Activated CD4-positive, CD25-positive, alpha-beta regulatory T cell (primary cell): ENCODE measurements around the gene PPARG.
"Not testable (repeated sequence)": the region's sequence is repeated elsewhere in the genome, so short reads cannot be mapped to it uniquely, and the experiment has no call there.

Source experiments
- DNase-seq, 4 experiments: peaks; one replicate each; lab custom pipeline; 2025; lab: John Stamatoyannopoulos, UW

Gene PPARG

DNA sequence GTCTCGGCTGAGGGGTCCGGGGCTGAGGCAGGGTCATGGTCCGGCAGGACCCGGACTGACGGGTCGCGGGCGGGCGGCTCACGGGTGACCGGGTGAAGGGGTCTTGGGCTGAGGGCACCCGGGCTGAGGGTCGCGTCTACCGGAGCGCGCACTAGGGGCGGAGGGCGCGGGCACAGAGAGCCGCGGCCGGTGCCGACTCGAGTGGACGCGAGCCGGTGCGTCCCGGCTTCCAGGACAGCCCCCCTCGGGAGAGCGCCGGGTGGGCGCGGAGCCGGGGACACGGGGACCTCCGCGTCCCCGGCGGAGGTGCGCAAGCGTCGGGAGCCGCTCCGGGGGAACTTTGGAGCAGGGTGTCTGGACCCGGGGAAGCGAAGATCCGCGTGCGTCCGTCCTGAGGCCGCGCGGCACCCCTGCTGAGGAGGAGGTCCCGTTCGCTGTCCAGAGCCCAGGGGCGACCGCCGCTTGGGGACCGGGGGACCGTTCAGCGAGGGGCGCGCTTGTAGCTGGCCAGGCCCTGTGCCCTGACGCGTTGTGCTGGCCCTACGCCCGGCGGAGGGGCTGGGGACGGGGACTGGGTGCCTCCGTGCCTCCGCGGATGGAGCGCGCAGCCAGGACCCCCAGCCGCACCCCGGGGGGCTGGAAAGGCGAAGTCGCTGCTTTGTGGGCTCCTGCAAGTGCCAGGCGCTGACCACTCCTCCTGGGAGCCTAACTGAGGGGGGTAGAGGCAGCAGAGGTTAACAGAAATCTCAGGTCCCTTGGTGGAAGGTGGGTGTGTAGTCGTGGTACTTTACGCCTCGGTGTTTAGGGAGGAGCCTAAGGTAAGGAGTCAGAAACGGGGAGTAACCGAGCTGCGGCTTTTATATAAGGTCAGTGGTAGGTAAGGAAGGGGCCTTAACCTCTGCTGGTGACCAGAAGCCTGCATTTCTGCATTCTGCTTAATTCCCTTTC, at the start of gene PPARG:
Gene PPARG (plus strand): TSS at position 889 of the 948 bp plus-strand sequence. CDS start 90,642 bp downstream, outside the sequence.
- DNase-seq = no peak

DNA sequence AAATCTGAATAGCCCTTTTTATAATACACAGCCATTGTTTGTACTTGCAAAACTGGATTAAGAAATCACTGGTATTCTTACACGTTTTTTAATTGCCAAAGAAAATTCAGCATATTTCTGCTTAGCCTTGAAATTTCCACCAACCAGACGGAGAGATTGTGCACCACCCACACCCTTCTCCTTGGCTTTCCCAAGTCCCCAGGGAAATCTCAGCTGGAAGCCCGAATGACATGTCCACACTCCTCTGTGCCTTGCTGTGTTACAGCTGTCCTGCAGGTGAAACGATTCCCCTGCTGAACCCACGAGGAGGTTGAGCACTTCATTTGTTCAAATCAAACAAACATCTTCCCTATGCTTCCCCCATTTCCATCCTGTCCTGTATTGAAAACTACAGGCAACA, 49.6 kb upstream of the PPARG start:
- no peak for DNase-seq

DNA sequence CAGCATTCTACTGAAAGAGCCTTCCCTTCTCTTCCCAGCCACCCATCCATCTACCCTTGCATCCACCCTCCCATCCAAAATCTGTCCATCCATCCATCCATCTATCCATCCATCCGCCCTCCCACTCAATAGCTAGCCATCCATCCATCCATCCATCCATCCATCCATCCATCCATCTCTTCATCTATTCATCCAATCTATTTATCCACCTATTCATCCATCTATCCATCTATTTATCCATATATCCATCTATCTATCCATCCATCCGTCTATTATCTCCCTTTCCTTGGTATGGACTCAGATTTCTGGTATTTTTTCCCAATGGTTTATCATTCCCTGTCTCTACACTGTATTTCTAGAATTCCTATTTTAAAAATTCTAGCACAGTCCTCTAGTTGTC, 46.1 kb upstream of the PPARG start:
- DNase-seq = no peak

DNA sequence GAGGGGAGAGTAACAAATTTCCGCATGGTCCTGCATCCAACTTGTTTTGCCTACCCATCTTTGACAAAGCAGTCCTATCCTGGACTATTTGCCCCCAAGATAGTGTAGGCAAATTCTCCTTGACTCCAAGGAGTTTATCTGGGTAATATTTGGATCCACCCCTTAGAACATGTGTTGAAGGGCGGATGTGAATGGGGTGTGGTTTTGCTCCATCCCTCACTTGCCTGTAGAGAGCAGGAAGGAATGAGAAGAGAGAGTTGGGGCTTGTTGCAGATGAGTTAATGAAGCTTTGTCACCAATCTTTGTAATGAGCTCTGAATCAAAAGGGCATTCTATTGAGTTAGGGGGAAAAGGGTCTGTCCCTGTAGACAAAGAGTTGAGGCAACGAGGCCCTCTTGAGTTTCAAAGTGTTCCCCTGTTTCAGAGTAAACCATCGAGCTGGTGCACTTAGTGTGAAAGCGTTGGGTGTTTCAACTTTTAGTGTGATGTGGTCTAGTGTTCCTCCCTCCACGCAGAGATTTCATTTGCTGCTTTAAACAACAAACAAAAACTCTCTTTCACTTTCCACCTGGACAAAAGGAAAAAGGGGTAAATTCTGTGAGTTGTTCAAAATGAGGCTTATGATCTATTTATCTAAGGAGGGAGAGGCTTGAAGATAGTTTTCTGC, 42.2 kb upstream of the PPARG start:
- no peak for DNase-seq

DNA sequence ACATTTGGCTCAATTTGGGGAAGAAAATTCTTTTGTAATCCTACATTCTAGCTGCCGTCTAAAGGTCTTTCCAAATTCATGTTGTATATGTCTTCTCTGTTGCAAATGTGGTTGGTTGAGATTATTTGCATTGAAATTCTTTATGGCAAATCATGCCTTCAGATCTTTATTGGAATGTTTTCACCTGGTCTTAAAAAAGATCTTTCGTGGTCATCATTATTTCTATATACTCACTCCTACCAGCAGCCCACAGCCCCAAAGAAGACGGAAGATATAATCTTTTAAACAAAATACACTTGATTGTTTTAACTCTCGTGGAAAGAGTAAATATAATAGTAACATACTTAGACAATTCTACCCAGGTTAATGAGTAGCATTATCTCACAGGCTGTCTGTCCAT, 41.5 kb upstream of the PPARG start:
- DNase-seq = no peak

DNA sequence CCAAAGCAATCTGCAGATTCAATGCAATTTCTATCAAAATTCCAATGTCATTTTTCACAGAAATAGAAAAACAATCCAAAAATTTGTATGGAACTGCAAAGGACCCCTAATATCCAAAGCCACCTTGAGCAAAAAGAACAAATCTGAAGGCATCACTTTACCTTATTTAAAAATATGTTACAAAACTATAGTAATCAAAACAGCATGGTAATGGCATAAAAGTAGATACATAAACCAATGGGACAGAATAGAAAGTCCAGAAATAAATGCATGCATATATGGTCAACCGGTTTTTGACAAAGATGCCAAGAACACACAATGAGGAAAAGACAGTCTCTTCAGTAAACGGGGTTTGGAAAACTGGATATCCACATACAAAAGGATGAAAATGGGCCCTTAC, 39.4 kb upstream of the PPARG start:
- no peak for DNase-seq

DNA sequence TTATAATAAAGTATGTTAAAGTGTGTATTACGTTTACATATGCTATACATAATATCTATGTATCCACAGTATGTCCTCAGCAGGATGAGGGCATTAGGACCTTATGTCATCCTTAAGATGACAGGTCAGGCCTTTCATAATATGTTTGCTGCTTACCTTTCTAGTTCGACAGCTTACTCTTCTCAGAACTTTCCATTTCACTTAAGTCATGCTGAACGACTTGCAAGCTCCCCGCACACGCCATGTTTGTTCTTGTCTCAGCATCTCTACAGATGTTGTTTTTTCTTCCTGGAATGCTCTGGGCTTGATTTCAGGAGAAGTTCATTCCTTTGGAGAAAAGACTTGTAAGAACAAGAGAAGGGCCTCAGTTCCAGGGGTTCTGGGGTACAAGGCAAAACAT, 36.0 kb upstream of the PPARG start:
- DNase-seq = no peak

DNA sequence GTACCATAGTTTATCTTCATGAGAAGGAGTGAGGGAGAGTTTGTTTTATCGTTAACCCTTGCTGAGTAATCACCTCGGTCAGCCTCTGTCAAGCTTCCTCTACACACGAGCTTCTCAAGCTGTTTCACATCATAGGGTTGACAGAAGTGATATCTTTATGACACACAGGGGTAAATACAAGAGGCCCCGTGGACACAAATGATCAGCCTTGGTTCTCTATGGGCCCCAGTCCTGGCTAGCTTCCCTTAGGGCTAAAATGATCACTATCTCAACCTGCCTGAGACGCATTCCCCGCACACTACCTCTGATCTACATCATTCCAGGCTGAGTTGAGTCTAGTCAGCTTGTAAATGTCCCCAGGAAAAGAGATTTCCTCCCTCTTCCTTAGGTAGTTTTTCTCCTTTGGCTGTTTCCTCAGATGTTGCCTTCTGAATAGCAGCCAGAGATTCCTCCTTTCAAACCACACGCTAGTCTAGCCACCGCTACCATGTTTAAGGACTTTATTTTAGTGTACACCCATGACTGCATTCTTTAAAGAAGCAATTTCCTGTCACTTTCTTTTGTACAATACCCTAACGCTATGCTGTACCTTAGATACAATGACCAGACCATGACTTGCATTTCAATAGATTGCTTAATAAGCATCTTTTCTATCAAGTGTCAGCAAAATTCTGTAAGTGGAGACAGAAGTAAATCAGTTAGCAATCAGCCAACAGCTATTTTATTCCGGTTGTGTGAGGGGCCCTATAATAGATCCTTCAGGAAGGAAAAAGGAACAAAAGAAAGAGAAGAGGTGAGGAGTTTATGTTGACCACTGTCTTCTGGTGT, 35.1 kb upstream of the PPARG start:
- DNase-seq = no peak

DNA sequence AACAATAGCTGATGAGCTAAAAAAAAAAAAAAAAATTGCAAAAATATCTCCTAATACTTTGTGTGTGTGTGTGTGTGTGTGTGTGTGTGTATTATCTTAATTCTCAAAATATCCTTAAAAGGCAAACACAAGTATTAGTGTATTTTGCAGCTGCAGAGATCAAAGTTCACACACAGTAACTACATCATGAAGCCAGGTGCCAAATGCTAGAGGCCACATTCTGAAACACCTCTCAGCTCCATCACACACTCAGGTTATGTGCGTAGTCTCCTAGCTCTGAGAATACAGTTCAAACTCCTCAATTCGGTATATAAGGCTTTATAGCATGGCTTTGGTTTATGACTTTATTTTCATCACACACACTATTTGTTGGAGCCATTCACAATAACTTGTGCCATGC, 33.5 kb upstream of the PPARG start:
- DNase-seq = no peak

DNA sequence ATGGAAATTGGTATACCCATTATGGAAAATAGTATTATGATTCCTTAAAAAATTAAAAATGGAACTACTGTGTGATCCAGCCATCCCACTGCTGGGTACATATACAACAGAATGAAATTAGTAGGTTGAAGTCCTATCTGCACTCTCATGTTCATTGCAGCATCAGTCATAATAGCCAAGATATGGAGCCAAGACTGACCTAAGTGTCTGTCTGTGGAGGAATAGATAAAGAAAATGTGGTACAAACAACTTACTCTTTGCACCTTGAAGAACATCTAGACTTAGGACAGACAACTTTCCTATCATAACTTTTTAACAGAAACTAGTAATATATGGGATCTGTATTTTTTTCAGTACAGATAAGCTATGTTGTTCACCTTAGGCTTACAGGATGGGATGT, 30.0 kb upstream of the PPARG start:
- no peak for DNase-seq

DNA sequence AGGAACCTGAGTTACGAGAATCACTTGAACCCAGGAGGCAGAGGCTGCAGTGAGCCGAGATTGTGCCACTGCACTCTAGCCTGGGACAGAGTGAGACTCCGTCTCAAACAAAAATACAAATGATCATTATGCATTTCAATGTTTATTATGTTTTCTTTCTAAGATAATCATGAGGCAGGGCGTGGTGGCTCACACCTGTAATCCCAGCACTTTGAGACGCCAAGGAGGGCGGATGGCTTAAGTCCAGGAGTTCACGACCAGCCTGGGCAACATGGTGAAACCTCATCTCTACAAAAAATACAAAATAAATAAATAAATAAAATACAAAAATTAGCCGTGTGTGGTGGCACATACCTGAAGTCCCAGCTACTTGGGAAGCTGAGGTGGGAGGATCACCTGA, 26.7 kb upstream of the PPARG start:
- DNase-seq = not testable (repeated sequence)

DNA sequence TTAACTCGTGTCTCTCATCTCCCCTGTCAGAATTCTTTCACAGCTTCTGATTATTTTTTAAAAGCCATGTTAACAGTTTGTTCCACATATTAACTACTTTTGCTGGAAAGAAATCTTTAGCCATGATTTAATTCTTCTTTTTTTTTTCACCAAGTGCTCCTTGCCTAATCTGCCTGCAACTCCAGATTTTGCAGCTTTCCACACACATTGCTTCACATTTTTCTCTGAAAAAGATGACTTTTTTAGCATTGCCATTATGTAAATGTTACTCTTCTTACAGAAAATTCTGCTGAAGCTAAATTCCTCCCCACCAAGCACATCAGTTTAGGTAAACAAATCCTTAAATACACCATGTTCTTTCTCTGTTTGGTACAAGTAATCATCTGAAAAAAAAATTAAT, 23.4 kb upstream of the PPARG start:
- no peak for DNase-seq

DNA sequence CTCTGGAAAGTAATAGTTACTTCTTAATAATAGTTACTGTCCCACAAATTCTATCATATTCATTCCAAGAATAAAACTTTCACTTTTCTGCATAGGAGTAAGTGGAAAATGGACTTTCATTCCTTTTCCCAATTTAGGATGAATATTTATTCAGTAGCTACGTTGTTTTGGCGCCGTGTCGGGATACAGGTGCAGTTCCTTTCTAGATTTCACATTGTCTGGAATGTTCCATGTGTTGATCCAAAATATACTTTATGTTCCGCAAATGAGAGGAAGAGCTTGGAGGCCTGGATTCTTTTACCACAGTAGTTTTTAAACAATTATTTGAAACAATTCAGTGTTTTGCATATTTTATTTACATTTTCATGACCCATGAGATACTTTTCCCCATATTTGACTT, 22.8 kb upstream of the PPARG start:
- DNase-seq = no peak

DNA sequence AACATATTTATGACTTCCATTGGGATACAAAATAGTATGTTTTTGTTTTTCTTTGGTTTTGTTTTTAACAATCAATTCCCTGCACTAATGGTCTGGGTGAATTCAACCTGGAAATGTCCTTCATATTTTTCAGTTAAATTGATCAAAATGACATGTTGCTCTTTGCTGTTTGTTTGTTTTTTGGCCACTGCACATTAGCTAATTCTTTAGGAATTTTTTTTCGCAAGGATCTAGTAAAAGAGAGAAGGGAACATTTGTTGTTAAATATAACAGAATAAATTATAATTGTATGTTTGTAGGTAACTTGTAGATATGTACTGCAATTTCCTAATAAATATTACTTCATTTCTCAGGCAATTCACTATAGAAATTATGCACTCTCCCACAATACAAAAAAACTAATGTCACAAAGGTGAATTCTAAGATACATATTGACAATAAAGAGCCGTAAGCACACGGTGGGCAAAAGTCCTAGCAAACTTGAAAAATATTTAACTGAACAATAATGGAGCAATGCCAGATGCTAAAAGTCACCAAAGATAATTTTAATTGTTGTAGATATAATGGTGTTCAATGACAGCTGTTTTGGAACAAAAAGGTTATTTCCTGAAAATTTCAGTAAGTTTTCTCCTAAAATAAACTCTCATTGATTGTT, 21.4 kb upstream of the PPARG start:
- DNase-seq = no peak

DNA sequence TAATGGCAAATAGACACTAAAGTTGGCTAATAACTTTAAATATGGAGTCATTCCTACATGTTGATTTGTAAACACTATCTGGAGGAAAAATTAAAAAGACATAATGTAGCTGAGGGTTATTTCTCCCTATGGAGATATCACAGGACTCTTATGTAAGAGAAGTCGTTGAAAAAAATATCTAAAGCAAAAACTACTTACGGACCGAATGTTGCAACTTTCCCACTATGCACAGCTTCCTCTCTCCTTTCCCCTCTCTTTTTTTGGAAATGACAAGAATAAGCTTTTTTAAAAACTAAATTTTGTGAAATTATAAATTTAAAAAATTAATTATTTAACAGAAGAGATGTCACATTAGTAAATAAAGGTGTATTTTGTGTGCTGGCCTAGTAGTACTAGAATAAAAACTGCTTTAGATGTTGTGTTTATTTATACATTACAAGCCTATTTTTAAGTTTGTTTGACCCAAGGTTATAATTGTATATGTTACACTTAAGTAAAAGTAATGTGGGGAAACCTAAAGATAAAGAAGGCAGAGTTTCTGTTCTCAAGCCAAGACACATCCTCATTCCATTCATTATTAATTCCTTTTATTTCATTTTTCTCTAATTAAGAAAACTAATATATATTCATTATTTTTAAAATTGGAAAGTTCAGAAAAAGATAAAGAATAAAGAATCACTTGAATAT, 20.7 kb upstream of the PPARG start:
- no peak for DNase-seq

DNA sequence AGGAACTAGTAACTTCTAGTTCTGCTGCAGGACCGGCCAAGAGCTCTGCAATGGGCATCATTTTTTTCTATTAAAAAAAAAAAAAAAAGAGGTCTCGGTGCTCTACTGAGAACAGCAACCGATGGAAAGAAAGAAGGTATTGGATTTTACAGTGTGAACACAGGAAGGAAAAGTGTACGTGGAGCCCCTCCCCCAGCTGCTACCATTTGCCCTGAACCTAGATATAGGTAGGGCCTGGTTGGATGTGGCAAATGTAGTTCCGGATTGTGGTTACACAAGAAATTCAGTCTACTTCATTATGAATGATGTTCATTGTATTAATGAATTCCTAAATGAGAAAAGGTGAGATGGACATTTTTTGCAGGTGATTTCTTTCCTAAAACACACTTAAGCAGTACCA, 17.9 kb upstream of the PPARG start:
- DNase-seq = no peak

DNA sequence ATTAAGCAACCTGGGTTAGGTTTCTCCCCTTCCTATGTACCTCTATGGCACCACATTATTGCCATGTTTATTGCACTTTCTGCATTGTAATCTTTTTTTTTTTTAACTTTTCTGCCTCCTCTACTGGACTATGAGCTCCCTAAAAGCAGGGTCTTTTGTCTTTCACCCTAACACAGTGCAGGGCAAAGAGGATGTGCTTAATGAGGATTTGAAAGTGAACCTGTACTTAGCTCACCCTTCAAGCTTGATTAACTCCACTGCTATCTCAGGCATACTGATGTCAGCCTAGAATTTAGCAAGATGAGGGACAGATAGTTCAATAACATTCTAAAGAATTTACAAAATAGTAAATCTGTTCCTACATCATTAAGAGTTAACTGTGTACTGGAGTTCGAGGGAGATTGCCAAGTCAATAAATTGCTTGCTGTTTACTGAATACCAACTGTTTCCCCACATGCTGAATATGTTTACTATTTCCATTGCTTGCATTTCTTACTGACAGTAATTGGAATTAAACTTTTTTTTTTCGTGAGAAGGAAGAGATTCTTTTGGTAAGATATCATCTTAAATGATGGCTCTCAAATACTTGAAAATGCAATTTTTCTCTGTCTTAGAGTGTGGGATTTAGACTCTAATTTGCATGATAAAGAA, 15.7 kb upstream of the PPARG start:
- DNase-seq = no peak

DNA sequence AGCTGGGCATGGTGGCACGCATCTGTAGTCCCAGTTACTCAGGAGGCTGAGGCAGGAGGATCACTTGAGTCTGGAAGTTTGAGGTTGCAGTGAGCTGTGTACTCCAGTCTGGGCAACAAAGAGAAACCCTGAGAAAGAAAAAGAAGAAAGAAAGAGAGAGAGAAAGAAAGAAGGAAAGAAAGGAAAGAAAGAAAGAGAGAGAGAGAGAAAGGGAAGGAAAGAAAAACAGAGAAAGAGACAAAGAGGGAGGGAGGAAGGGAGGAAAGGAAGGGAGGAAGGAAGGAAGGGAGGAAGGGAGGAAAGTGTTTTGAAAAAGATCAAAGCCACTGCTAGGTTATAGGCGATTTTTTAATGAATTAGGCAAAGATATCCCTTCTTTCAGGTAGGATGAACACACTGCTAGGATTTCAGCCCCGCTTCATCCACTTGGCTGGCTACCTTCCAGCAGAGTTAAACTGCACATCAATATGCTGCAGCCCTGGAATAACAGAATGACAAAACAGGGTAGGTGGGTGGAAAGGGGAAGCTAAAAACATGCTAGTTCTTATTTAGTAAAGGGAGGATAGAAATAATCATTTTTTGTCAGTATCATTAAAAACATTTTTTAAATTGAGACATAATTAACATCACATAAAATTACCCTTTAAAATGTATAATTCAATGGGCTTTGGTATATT, 12.8 kb upstream of the PPARG start:
- DNase-seq = no peak

DNA sequence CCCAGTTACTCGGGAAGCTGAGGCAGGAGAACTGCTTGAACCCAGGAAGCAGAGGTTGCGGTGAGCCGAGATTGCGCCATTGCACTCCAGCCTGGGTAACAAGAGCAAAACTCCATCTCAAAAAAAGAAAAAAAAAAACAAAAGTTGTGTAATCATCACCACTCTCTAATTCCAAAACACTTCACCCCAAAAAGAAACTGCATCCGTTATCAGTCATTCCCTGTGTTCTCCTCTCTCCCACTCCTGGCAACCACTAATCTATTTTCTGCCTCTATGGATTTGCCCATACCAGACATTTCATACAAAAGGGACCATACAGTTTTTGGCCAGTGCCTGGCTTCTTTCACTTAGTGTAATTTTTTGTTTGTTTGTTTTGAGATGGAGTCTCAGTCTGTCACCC, 12.0 kb upstream of the PPARG start:
- DNase-seq = not testable (repeated sequence)

DNA sequence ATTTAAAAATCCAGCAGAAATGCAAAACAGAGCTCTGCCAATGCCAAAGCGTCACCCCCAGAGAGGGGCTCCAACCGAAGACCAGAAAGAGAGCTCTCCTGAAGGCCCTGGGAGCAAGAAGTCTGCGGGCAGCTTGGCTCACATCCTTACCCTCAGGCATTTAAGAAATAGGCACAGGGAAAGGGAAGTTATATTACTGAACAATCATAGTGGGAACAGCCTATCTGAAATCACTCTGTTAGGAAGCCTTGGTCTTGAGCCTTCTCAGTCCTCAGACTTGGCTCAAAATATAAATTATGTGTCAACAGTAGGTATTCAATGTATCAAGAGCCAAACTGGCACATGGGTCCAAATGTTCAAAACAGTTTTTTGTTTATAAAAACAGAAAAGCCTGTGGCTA, 10.3 kb upstream of the PPARG start:
- no peak for DNase-seq
